RWPE1 (cell line): ENCODE data around the gene DRD3.

ENCODE experiments used
- CTCF ChIA-PET: fragments of 350-600 bp; sonication (Branson Sonifier 250); formaldehyde crosslinking; extraction: SDS; loops from one replicate; lab custom pipeline; 2021; lab: Yijun Ruan, JAX
- POLR2A ChIA-PET: fragments of 400-600 bp; formaldehyde crosslinking; extraction: SDS; loops from one replicate; lab custom pipeline; 2020; ENCODE audit warnings: antibody characterized with exemption; ENCODE audit not compliant: low non-redundant PET; lab: Yijun Ruan, JAX
- DNase-seq: peaks from one replicate; pipeline ENCODE4 v3.0.0; 2012; ENCODE audit warnings: low spot score
- H3K27ac ChIP-seq: fragments of 450-650 bp; 2 replicates; pipeline ENCODE4 v1.5.1; 2017
- TF ChIP-seq, protein P1 (sequence below): fragments of 450-650 bp; conservative IDR thresholded peaks from 2 replicates; pipeline ENCODE4 v1.5.1; 2017; ENCODE audit warnings: low read depth, mild to moderate bottlenecking

Gene DRD3

DNA sequence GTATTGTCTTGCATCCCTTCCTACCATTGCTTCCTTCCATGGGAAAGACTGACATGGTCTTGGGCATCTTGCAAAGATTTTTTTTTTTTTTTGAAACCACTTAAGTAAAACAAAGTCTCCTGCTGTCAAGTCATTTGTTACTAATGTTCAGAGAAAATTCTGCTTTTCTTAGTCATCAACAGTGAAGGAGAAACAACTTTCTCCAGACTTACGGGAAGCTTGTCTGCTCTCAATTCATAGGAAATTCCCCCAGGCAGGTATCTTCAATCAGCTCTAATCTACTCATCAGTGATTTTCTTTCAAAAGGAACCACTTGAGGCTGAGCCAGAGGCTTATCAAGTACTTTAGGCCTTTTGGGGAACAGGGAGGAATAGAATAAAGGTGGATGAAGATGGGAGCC lies 15.9 kb upstream of the DRD3 start:
- TF ChIP-seq, protein P1, sequence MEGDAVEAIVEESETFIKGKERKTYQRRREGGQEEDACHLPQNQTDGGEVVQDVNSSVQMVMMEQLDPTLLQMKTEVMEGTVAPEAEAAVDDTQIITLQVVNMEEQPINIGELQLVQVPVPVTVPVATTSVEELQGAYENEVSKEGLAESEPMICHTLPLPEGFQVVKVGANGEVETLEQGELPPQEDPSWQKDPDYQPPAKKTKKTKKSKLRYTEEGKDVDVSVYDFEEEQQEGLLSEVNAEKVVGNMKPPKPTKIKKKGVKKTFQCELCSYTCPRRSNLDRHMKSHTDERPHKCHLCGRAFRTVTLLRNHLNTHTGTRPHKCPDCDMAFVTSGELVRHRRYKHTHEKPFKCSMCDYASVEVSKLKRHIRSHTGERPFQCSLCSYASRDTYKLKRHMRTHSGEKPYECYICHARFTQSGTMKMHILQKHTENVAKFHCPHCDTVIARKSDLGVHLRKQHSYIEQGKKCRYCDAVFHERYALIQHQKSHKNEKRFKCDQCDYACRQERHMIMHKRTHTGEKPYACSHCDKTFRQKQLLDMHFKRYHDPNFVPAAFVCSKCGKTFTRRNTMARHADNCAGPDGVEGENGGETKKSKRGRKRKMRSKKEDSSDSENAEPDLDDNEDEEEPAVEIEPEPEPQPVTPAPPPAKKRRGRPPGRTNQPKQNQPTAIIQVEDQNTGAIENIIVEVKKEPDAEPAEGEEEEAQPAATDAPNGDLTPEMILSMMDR: no peak
- no peak for DNase-seq
- ChIA-PET POLR2A (no interaction called here), CTCF (no interaction called here)
- H3K27ac ChIP-seq: no peak overlapping the region

DNA sequence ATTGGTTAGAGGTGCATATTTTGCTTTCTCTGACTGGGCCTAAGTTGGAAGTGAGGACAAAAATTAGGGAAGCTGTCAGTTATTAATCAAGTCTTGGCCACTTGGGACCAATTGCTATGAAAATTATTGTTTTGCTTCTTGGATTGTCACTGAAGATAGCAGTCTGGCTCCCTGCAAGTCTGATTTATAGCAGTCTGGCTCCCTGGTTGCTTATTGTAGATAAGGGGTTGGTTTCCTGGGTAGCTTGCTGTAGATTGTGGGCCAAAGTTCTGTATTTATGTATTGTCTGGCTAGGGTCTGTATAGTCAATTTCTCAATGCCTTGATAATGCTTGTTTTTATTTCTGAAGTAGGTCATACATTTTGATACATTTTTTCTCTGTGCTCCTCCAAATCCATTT lies 13.3 kb upstream of the DRD3 start:
- no peak overlapping the region for H3K27ac ChIP-seq

GRCh38 chr3:114186501-114186900 lies 7.6 kb upstream of the DRD3 start:
- TF ChIP-seq, protein P1: no peak
- no peak overlapping the region for H3K27ac ChIP-seq
- CTCF ChIA-PET: no interaction called here
- POLR2A ChIA-PET: no interaction called here
- no peak for DNase-seq

More for the DNA sequence above, 13.3 kb upstream of the DRD3 start:
- ChIA-PET CTCF (interaction anchor here (0.6 kb wide), 1 partner anchor 637 kb away, joined by 5 read pairs; no protein-coding TSS in a partner anchor), POLR2A (no interaction called here)
- DNase-seq: no peak
- TF ChIP-seq, protein P1: no peak

DNA sequence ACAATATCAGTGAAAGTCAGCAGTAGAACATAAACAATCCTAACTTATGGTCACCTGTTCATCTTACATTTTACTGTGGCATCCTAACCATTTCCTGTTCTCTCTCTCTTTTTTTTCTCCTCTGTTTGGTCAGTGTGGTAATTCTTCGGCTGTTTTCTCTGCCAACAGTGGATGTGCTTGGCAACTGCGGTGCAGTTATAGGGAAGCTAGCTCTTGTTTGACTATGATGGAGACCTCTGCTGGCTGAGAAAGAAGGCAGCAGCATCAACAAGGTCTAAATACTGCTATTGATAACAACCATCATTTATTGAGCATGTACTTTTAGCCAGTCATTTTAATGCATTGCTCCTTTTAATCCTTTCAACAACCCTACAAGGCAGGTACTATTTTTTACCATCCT lies 723 bp upstream of the DRD3 start:
- CTCF ChIA-PET: interaction anchor here (0.7 kb wide), 1 partner anchor 30 kb away, joined by 3 read pairs; no protein-coding TSS in a partner anchor
- POLR2A ChIA-PET: no interaction called here
- TF ChIP-seq, protein P1: peak; percentile 20; the same call in 1 of the 2 replicates
- no peak for DNase-seq
- no peak overlapping the region for H3K27ac ChIP-seq

DNA sequence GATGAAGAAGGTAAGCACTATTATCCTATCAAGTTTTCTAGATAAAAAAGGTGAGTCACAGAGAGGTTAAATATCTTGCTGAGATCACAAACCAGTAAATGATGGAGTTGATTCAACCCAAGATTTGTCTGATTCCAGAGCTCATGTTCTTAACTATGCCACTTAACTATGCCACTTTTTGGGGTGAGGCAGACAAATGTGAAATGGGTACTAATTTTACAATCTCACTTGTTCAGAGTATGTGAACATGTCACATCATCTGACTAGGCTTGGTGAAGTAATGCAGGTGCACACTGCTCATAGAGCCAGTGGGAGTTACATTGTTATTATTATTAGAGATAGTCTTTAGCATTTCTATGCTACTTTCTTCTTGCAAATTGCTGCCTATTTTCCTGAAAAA lies 2.0 kb downstream of the DRD3 start:
- TF ChIP-seq, protein P1: no peak
- DNase-seq: no peak
- CTCF ChIA-PET: no interaction called here
- POLR2A ChIA-PET: no interaction called here
- no peak overlapping the region for H3K27ac ChIP-seq

GRCh38 chr3:114176487-114176886 lies 2.4 kb downstream of the DRD3 start:
- POLR2A ChIA-PET: no interaction called here
- TF ChIP-seq, protein P1: no peak
- no peak for DNase-seq
- CTCF ChIA-PET: no interaction called here
- no peak overlapping the region for H3K27ac ChIP-seq
